Activated CD4-positive, alpha-beta T cell treated with anti-CD3 and anti-CD28 coated beads, Interleukin-2, amount 10 ng/mL, durations not matched to agents 7 days and 5 days (primary cell): ENCODE measurements around the gene AKT1. TPM values are rescaled to one million over a fixed set of nuclear protein-coding genes. Genes with fewer than 3 reads are reported as not detected.
A peak's percentile ranks its signal among the peaks of the same experiment; 100 is the strongest.

ENCODE experiments used
- CTCF ChIA-PET: fragments of 350-600 bp; sonication (Branson Sonifier 250); formaldehyde crosslinking; loops from one replicate; lab custom pipeline; 2021; ENCODE audit warnings: antibody characterized with exemption; lab: Charles Lee
- POLR2A ChIA-PET: fragments of 350-600 bp; sonication (Branson Sonifier 250); formaldehyde crosslinking; loops from one replicate; lab custom pipeline; 2021; ENCODE audit warnings: antibody characterized with exemption; lab: Charles Lee
- DNase-seq: peaks from one replicate; pipeline ENCODE4 v3.0.0-alpha.2; 2020
- H3K27ac Mint-ChIP-seq: one replicate; pipeline ENCODE4 v1.8.0; 2021; ENCODE audit warnings: mild to moderate bottlenecking, moderate library complexity, mixed read lengths
- H3K27me3 Mint-ChIP-seq: one replicate; pipeline ENCODE4 v1.8.0; 2021; ENCODE audit warnings: mixed read lengths
- H3K36me3 Mint-ChIP-seq: one replicate; pipeline ENCODE4 v1.8.0; 2021; ENCODE audit warnings: low read depth, mixed read lengths
- H3K4me1 Mint-ChIP-seq: one replicate; pipeline ENCODE4 v1.8.0; 2021; ENCODE audit warnings: mixed read lengths
- H3K4me3 Mint-ChIP-seq: one replicate; pipeline ENCODE4 v1.8.0; 2021; ENCODE audit warnings: mild to moderate bottlenecking, moderate library complexity, mixed read lengths
- H3K9me3 Mint-ChIP-seq: one replicate; pipeline ENCODE4 v1.8.0; 2021; ENCODE audit warnings: mixed read lengths
- total RNA-seq, 2 experiments: library from RNA; stranded (reverse); gene quantifications; one replicate each; pipeline ENCODE4 v1.2.3, GENCODE V29; 2021

The AKT1 gene
- total RNA-seq, 2 experiments from 2014 or later: 159 to 166 TPM

DNA sequence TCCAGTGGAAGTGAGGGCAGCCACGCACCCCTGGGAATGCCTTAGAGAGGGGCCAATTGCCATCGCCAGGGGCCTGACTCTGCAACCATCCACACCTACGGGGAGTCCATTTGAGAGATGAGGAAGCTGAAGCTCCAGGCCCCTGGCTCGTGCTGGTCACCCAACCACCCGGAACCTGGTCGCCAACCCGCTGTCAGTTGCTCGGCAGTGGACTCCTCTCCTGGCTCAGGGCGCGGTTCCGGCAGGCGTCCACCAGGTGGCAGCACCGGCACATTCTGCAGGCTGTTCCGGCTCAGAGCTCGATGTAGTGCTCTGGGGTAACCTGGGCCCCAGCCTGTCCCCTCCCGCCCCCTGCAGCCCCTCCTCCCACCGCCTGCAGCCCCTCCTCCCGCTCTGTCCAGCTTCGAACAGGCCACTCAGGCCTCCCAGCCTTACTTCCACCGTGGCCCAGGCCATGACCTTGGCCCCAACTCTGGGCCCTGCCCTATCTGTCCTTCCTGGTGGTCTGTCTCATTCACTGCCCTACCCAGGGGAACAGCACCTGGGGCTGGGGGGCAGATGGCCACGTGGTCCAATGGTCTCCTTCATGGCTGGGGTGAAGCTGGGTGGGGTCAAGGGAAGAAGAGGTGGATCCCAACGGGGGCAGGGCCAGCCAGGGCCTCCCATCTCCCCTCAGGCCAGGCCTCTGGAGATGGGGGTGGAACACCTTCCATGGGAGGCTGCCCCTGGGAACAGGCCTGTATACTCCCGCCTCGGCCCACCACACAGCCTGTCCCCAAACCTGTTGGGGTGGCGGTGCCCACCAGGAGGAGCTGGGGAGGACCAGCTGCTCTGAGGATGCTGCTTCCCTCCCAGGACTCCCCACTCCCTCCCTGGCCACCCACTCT, 26.9 kb downstream of the AKT1 start:
- H3K9me3 Mint-ChIP-seq: no peaks in the 10 kb centered on the region
- peaks cover 13% of the 10 kb centered on the region for H3K4me1 Mint-ChIP-seq
- H3K36me3 Mint-ChIP-seq: peaks cover 36% of the 10 kb centered on the region
- DNase-seq: peak; percentile 92
- CTCF ChIA-PET: interaction anchor here (0.6 to 1.9 kb wide), 18 partner anchors 10 to 108 kb away, joined by 3 to 26 read pairs (median 4); partner anchors contain the start of genes SIVA1 and ZBTB42
- H3K27ac Mint-ChIP-seq: no peak overlapping the region
- H3K4me3 Mint-ChIP-seq: no peak overlapping the region
- POLR2A ChIA-PET: interaction anchor here (0.5 kb wide), 1 partner anchor 1981 kb away, joined by 5 read pairs; no protein-coding TSS in a partner anchor
- no peaks in the 10 kb centered on the region for H3K27me3 Mint-ChIP-seq

DNA sequence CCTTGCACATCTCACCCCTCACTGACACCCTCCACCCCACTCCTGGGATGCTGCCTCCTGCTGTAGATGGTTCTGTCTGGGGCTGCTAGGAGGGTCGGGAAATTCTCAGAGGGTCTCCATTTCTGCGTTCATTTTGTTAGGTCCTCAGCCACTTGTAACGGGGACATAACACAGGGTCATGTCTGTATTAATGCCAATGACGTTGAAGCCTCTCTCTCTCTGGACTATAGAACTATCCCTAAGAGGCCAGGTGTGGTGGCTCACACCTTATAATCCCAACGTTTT, 28.0 kb downstream of the AKT1 start:
- peaks cover 31% of the 10 kb centered on the region for H3K36me3 Mint-ChIP-seq
- H3K27ac Mint-ChIP-seq: no peak overlapping the region
- H3K9me3 Mint-ChIP-seq: no peaks in the 10 kb centered on the region
- peaks cover 13% of the 10 kb centered on the region for H3K4me1 Mint-ChIP-seq
- ChIA-PET CTCF (interaction anchor here (1.3 to 1.9 kb wide), 6 partner anchors 9 to 59 kb away, joined by 3 to 26 read pairs (median 6); partner anchors contain the start of gene SIVA1), POLR2A (no interaction called here)
- H3K27me3 Mint-ChIP-seq: no peaks in the 10 kb centered on the region
- H3K4me3 Mint-ChIP-seq: no peak overlapping the region
- no peak for DNase-seq

DNA sequence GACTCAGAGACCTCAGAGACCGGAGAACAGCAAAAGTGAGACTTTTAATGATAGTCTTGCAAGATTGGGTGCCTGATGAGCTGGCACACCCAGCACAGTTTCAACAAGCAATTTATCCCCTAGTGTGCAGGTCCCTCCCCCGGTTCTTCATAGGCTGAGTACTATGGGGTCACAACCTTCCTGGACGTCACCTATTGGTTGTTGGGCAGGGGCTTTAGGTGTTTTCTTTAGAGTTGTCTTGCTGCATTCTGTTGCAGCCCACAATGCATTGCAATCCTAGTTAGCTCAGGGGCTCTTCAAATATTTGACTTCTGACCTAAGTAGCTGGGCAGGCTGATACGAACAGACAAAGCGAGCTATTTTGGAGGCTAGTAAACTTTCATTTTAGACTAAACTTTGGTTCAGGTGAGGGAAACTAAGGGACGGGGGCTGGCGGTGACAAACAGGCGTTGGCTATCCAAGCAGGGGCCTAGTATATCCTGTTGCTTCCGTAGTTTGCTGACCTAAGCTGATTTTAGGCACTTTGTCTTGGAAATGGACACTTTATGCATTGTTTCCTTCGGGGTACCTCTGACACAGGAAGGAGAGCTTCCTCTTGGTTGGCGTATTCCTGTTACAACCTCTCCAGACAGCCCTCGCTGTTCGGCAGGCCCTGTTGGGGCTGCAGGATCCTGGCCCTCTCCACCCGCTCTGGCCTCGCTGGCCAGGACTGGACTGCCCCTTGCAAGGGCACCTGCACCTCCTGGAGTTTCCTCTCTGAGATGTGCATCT, 28.5 kb downstream of the AKT1 start:
- DNase-seq: no peak
- Mint-ChIP-seq H3K4me1 (peaks cover 13% of the 10 kb centered on the region), H3K4me3 (no peak overlapping the region), H3K9me3 (no peaks in the 10 kb centered on the region), H3K27ac (no peak overlapping the region), H3K36me3 (peaks cover 26% of the 10 kb centered on the region), H3K27me3 (no peaks in the 10 kb centered on the region)
- POLR2A ChIA-PET: no interaction called here
- CTCF ChIA-PET: interaction anchor here (1.8 kb wide), 1 partner anchor 14 kb away, joined by 5 read pairs; the partner anchor contains the start of gene SIVA1

DNA sequence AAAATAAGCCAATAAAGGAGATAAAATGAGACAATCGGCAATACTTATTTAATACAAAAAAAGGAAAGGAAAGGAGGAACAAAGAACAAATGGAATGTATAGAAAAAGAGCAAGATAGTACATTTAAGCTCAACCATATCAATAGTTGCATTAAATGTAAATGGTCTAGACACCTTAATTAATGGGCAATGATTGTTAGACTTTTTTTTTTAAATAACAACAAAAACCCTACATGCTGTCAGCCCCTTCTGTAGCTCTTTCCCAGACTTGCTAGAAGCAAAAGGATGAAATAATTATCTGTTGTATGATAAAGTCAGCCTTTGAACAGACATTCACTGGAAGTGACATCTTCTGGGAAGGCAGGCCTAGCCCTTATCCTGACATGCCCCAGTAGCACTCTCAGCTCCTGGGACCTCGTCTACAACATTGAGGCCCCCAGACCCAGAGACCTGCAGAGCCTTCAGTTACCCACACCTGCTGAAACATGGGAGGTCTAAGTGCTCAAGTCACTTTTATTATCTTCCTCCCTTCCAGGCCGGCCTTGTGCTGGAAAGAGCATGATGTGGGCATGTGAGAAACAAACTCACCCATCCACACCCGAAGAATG, 29.2 kb downstream of the AKT1 start:
- H3K27me3 Mint-ChIP-seq: no peaks in the 10 kb centered on the region

DNA sequence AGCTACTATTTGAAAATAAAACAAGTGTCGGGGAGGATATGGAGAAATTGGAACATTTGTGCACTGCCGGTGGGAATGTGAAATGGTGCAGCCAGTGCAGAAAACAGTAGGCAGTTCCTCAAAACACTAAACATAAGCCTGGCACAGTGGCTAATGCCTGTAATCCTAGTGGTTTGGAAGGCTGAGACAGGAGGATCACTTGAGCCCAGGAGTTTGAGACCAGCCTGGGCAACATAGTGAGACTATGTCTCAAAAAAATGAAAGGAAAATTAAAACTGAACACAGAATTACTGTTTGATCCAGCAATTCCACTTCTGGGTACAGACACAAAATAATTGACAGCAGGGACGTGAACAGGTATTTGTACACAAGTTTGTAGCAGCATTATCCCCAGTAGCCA, 30.0 kb downstream of the AKT1 start:
- Mint-ChIP-seq H3K27me3 (no peaks in the 10 kb centered on the region), H3K4me1 (peaks cover 13% of the 10 kb centered on the region)

More for the DNA sequence above, 29.2 kb downstream of the AKT1 start:
- POLR2A ChIA-PET: no interaction called here
- no peaks in the 10 kb centered on the region for H3K9me3 Mint-ChIP-seq
- peaks cover 21% of the 10 kb centered on the region for H3K36me3 Mint-ChIP-seq
- no peak for DNase-seq
- CTCF ChIA-PET: interaction anchor here (1.8 kb wide), 1 partner anchor 13 kb away, joined by 5 read pairs; the partner anchor contains the start of gene SIVA1
- peaks cover 13% of the 10 kb centered on the region for H3K4me1 Mint-ChIP-seq
- no peak overlapping the region for H3K27ac Mint-ChIP-seq
- no peak overlapping the region for H3K4me3 Mint-ChIP-seq

DNA sequence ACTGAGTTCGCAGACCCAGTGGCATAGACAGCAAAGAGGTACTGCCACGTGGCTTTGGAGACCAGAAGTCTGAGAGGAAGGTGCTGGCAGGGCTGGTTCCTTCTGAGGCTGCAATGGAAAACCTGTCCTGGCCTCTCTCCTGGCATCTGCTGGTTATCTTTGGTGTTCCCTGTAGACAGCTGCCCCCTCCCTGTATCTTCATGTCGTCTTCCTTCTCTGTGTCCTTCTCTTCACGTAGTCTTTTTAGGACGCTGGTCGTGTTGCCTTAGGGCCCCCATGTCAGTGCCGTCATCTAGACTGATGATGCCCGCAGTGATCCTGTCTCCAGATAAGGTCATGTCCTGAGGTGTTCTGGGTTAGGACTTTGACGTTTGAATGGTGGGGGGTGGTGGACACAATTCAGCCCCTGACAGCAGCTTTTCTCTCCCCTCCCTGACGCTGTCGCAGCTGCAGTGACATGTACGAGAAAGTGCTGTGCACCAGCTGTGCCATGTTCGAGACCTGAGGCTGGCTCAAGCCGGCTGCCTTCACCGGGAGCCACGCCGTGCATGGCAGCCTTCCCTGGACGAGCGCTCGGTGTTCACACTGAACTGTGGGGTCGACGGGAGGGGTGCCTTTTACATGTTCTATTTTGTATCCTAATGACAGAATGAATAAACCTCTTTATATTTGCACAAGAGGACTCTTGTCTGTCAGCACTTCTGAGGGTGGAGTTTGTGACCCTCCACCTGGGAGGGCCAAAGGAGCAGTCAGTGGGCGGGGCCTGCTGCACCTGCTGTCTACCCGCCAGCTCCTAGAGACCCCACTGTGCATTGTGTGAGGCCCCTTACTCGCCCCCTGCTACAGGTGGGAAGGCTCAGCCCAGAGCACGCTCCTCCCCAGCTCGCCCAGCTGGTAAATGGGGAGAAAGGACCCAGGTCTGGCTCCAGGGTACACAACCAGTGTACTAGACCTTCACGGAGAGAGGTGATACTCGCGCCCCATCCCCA, 36.3 kb downstream of the AKT1 start:
- Mint-ChIP-seq H3K4me1 (peaks cover 42% of the 10 kb centered on the region), H3K27ac (no peak overlapping the region), H3K4me3 (no peak overlapping the region), H3K36me3 (peaks cover 37% of the 10 kb centered on the region), H3K27me3 (no peaks in the 10 kb centered on the region), H3K9me3 (no peaks in the 10 kb centered on the region)
- ChIA-PET CTCF (interaction anchor here (1.8 to 4.3 kb wide), 2 partner anchors 9 to 11 kb away, joined by 3 to 21 read pairs; no protein-coding TSS in a partner anchor), POLR2A (no interaction called here)
- DNase-seq: no peak

More for the DNA sequence above, 30.0 kb downstream of the AKT1 start:
- H3K9me3 Mint-ChIP-seq: no peaks in the 10 kb centered on the region
- H3K36me3 Mint-ChIP-seq: peaks cover 18% of the 10 kb centered on the region
- no peak overlapping the region for H3K27ac Mint-ChIP-seq
- ChIA-PET POLR2A (no interaction called here), CTCF (no interaction called here)
- no peak overlapping the region for H3K4me3 Mint-ChIP-seq
- DNase-seq: no peak

DNA sequence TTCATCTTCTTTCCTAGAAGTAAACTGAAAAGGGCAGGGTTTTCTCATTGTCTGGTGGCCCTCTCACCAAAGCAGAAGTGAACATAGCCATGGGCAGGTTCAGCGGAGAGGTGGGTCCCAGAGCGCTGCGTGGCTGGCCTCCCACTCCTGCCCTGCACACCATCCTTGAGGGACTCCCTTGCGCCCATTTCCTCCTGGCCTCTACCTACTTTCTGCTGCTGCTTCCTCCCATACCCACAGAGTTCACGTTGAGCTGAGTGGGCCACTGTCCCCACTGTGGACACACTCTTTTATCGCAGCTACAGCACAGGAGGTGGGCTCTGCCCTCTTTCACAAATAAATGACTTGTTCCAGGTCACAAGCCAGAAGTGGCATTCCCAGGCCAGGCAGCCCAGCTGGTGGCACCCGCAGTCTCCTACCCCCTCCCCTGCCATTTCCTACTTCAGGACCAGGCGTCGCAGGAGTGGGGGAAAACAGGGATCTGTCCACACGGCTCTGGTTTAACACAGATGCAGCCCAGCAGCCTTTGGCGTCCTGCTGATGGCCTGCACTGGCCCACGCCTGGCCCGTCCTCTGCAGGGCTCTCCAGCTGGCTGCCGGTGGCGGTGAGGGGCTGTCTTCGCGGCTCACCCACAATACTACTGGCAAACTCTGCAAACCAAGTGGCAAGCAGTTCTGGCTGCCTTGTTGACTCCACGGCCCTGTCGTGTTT, 37.7 kb downstream of the AKT1 start:
- CTCF ChIA-PET: interaction anchor here (1.2 to 4.3 kb wide), 4 partner anchors 9 to 36 kb away, joined by 3 to 21 read pairs (median 3); no protein-coding TSS in a partner anchor
- Mint-ChIP-seq H3K4me1 (peaks cover 50% of the 10 kb centered on the region), H3K27me3 (no peaks in the 10 kb centered on the region), H3K9me3 (no peaks in the 10 kb centered on the region), H3K4me3 (no peak overlapping the region), H3K27ac (peak overlapping the region; percentile 82), H3K36me3 (peaks cover 46% of the 10 kb centered on the region)
- POLR2A ChIA-PET: no interaction called here
- no peak for DNase-seq

DNA sequence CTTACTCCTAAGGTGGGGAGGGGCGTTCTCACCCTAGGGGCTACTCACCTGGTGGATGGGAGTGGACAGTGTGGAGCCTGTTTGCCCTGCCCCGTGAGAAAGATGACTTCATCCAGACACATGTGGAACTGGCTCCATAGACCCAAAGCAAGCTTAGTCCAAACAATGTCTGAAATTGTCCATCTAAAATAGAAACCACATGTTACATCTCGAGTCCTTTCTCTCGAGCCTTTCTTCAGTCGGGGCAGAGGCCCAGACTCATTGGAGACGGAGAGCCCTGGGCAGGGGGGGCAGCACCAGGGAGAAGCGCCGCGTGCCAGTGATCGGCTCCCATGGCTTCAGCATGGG, 38.3 kb downstream of the AKT1 start:
- H3K36me3 Mint-ChIP-seq: peaks cover 47% of the 10 kb centered on the region
- ChIA-PET POLR2A (no interaction called here), CTCF (interaction anchor here (1.2 to 4.3 kb wide), 3 partner anchors 9 to 35 kb away, joined by 3 to 21 read pairs (median 3); no protein-coding TSS in a partner anchor)
- H3K4me3 Mint-ChIP-seq: no peak overlapping the region
- H3K4me1 Mint-ChIP-seq: peaks cover 53% of the 10 kb centered on the region
- H3K27ac Mint-ChIP-seq: peak overlapping the region; percentile 82
- H3K27me3 Mint-ChIP-seq: no peaks in the 10 kb centered on the region
- DNase-seq: no peak
- H3K9me3 Mint-ChIP-seq: no peaks in the 10 kb centered on the region

DNA sequence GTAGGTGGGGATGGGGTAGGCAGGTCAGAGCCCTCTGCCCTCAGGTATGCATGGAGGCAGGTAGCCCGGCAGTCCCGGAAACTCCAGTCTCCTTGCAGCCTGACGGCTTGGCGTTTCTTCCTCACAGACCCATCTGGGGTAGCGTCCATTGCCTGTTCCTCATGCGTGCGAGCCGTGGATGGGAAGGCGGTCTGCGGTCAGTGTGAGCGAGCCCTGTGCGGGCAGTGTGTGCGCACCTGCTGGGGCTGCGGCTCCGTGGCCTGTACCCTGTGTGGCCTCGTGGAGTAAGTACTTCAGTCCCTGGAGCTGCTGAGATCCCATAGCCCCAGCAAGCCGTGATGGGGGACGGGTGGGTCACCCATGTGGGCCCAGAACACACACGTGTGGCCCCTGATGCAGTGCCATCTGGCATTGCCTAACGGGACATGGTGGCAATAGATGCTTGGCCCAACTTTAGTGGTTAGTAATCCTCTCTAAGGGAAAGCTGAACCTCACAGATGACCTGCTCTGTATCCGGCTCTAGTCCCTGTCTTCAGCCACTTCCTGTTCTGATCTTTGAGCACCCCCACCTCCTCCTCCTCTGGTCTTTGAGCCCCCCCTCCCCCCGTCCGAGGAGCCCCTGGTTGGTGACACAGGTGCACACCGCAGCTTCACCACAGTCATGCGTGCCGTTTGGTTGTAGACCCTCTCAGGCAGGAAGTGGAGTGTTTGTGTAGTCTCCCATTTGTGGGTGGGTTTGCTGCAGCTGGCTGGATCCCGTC, 38.9 kb downstream of the AKT1 start:
- DNase-seq: peak; percentile 38
- POLR2A ChIA-PET: no interaction called here
- no peak overlapping the region for H3K4me3 Mint-ChIP-seq

DNA sequence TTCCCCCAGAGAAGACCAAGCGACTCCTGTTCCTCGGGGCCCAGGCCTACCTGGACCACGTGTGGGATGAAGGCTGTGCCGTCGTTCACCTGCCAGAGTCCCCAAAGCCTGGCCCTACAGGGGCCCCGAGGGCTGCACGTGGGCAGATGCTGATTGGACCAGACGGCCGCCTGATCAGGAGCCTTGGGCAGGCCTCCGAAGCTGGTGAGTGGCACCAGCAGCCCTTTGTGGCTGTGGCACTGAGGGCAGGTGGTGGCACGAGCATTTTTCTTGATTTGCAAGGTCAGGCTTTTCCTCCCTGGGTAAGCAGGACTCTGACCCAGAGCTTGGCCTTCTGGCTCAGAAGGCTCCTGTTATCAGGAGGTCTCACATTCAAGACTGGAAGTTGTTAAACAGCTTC, 39.9 kb downstream of the AKT1 start:
- no peaks in the 10 kb centered on the region for H3K27me3 Mint-ChIP-seq
- CTCF ChIA-PET: interaction anchor here (1.3 to 2.3 kb wide), 3 partner anchors 14 to 71 kb away, joined by 4 to 6 read pairs (median 6); partner anchors contain the start of gene ZBTB42
- DNase-seq: no peak
- H3K36me3 Mint-ChIP-seq: peaks cover 41% of the 10 kb centered on the region
- no peaks in the 10 kb centered on the region for H3K9me3 Mint-ChIP-seq
- H3K27ac Mint-ChIP-seq: peak overlapping the region; percentile 82
- H3K4me3 Mint-ChIP-seq: no peak overlapping the region
- peaks cover 57% of the 10 kb centered on the region for H3K4me1 Mint-ChIP-seq
- POLR2A ChIA-PET: no interaction called here

More for the DNA sequence above, 38.9 kb downstream of the AKT1 start:
- Mint-ChIP-seq H3K27ac (peak overlapping the region; percentile 82), H3K27me3 (no peaks in the 10 kb centered on the region), H3K4me1 (peaks cover 53% of the 10 kb centered on the region), H3K36me3 (peaks cover 47% of the 10 kb centered on the region), H3K9me3 (no peaks in the 10 kb centered on the region)
- CTCF ChIA-PET: interaction anchor here (1.2 to 4.3 kb wide), 3 partner anchors 8 to 35 kb away, joined by 3 to 21 read pairs (median 3); no protein-coding TSS in a partner anchor
